Sigmoid colon (tissue), 7 donors: ENCODE results near the gene KCNE4. TPM values are rescaled to one million over a fixed set of nuclear protein-coding genes. Genes with fewer than 3 reads are reported as not detected.

Source experiments
- DNase-seq: peaks from one replicate; pipeline ENCODE4 v3.0.0-alpha.2; 2019
- H3K27ac ChIP-seq, 4 donors: fragments of 200-600 bp; sonication (generic); one replicate each; pipeline ENCODE4 v1.5.1; 2016 to 2019; ENCODE audit warnings: mild to moderate bottlenecking in 1 of 4
- H3K27me3 ChIP-seq, 3 donors: fragments of 200-600 bp; sonication (generic); one replicate each; pipeline ENCODE4 v1.5.1; 2019; ENCODE audit warnings: mild to moderate bottlenecking in 1 of 3
- H3K36me3 ChIP-seq, 4 donors: fragments of 200-600 bp; sonication (generic); one replicate each; pipeline ENCODE4 v1.5.1; 2016 to 2019
- H3K4me1 ChIP-seq, 4 donors: fragments of 200-600 bp; sonication (generic); one replicate each; pipeline ENCODE4 v1.5.1; 2017 to 2019
- H3K4me3 ChIP-seq, 4 donors: fragments of 200-600 bp; sonication (generic); one replicate each; pipeline ENCODE4 v1.5.1; 2017 to 2019; ENCODE audit warnings: mild to moderate bottlenecking in 2 of 4, moderate library complexity in 1 of 4
- H3K9me3 ChIP-seq, 4 donors: fragments of 200-600 bp in 3 of 4; sonication (generic) in 3 of 4; one replicate each; pipeline versions ENCODE4 v1.5.1 to v1.6.1; 2013 to 2019
- EP300 ChIP-seq, 4 donors: sonication (generic); formaldehyde crosslinking; IDR thresholded peaks; one replicate each; pipeline ENCODE4 v1.6.1; 2017; ENCODE audit warnings: antibody characterized with exemption in 4 of 4
- POLR2A ChIP-seq, 2 donors: fragments of 450-650 bp; IDR thresholded peaks; one replicate each; pipeline ENCODE4 v1.6.1; 2016; ENCODE audit warnings: antibody characterized with exemption in 2 of 2, mild to moderate bottlenecking in 2 of 2, moderate library complexity in 2 of 2
- POLR2AphosphoS5 ChIP-seq, 4 donors: sonication (generic); formaldehyde crosslinking; IDR thresholded peaks; one replicate each; pipeline ENCODE4 v1.6.1; 2017; ENCODE audit warnings: antibody characterized with exemption in 4 of 4
- WGBS, 2 donors: extraction: QIAGEN DNeasy Blood & Tissue Kit; methylation state at CpG; one replicate each; pipeline ENCODE4 v1.1.7; 2013; 5-methylcytosine and 5-hydroxymethylcytosine counted together
- intact Hi-C: fragments of 100-400 bp; cut with DNase I; formaldehyde crosslinking; loops from one replicate; pipeline ENCODE4 v1.15.1; 2023
- polyA plus RNA-seq, 3 donors: library from polyadenylated mRNA; stranded (reverse); fragments of 200-250 nt; gene quantifications; one replicate each; pipeline ENCODE4 v1.2.3, GENCODE V29; 2013
- total RNA-seq, 4 donors: library from RNA; depleted of rRNA; stranded (reverse); fragments of >200 nt; gene quantifications; one replicate each; pipeline ENCODE4 v1.1.0, GENCODE V29; 2016
- TF ChIP-seq, protein P1 (sequence below), 4 experiments: fragments of 450-650 bp in 3 of 4; fragments of 200-600 bp in 1 of 4; IDR thresholded peaks; one replicate each; pipeline ENCODE4 v1.5.1; 2016 to 2019; ENCODE audit warnings: antibody characterized with exemption in 4 of 4, mild to moderate bottlenecking in 3 of 4, moderate library complexity in 2 of 4
- donor health status: healthy with polysubstance abuse.
- donor health status: Bipolar disorder and iron deficiency.
- donor health status: healthy.

Gene KCNE4
- total and polyA plus RNA-seq, 7 donors: 0.23 to 18.7 (median 5.4) TPM

DNA sequence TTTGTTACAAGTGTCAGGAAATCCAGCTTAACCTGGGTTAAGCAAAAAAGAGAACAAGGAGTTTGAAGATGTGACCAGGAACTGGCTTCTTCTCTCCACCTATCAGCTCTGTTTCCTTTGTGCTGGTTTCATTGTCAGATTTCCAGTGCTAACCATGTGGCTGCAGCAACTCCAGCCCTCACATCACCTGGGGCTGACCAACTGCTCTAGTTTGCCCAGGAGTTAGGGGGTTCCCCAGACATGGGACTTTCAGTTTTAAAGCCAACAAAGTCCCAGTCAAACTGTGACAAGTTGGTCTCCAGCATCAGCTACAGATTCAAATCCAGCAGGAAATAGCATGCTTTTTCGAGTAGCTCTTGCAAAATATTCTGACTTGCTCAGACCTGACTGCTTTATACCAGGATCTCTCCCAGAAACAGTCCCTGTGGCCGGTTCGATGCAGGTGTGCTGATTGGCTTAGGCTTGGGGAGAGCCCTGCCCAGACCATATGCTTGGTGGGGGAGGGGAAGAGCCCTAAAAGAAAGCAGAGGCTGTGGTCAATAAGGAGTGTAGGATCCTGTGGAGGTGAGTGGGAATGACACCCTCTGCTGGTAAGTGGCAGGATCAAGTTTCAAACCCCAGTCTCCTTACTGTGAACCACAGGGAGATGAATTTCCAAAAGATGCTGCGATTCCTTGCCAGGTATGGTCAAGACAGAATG, 49.5 kb downstream of the KCNE4 start:
- 52 to 71% methylated on average over 4 of the region's 4 CpGs for WGBS, 2 donors

DNA sequence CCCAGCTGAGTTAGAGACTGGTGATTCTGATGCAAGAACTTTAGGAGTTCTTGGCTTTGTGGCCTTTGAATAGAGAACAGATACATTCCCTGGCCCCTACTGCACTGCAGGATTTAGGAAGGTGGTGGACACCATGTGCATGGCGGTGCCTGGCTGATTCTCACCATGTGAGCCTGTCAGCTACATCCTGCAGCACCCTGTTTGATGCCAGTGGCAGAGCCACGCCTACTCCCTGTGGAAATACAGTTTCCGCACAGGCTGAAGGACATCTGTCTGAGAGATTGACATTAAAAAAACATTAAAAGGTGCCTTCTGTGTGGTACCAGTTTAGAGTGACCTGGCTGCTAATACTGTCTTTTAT, 50.0 kb downstream of the KCNE4 start:
- TF ChIP-seq, protein P1, sequence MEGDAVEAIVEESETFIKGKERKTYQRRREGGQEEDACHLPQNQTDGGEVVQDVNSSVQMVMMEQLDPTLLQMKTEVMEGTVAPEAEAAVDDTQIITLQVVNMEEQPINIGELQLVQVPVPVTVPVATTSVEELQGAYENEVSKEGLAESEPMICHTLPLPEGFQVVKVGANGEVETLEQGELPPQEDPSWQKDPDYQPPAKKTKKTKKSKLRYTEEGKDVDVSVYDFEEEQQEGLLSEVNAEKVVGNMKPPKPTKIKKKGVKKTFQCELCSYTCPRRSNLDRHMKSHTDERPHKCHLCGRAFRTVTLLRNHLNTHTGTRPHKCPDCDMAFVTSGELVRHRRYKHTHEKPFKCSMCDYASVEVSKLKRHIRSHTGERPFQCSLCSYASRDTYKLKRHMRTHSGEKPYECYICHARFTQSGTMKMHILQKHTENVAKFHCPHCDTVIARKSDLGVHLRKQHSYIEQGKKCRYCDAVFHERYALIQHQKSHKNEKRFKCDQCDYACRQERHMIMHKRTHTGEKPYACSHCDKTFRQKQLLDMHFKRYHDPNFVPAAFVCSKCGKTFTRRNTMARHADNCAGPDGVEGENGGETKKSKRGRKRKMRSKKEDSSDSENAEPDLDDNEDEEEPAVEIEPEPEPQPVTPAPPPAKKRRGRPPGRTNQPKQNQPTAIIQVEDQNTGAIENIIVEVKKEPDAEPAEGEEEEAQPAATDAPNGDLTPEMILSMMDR (IDR thresholded peaks at IDR 0.05): peak in 1 of 4 experiments; percentile 1
- no peak for TF ChIP-seq EP300 (IDR thresholded peaks at IDR 0.05)
- Histone ChIP-seq H3K4me1 (peaks cover 0 to 48% (median 41%) of the 10 kb centered on the region in 4 donors), H3K9me3 (no peaks in the 10 kb centered on the region), H3K36me3 (no peaks in the 10 kb centered on the region), H3K27ac (peak overlapping the region in 1 of 4 donors; percentile 73), H3K4me3 (no peak overlapping the region), H3K27me3 (no peaks in the 10 kb centered on the region)
- no peak for DNase-seq
- WGBS, 2 donors: 57 to 84% methylated on average over 3 of the region's 3 CpGs
- intact Hi-C loops: loop anchor here (5.0 kb wide), 1 partner anchor 260 kb away; no protein-coding TSS in a partner anchor

More for the DNA sequence above, 49.5 kb downstream of the KCNE4 start:
- intact Hi-C loops: loop anchor here (2.0 to 5.0 kb wide), 2 partner anchors 55 to 261 kb away; no protein-coding TSS in a partner anchor
- TF ChIP-seq EP300 (IDR thresholded peaks at IDR 0.05): no peak
- TF ChIP-seq POLR2A (IDR thresholded peaks at IDR 0.05): no peak
- TF ChIP-seq, protein P1 (IDR thresholded peaks at IDR 0.05): peak in 3 of 4 experiments; percentile 7 to 28 (median 24)
- TF ChIP-seq POLR2AphosphoS5 (IDR thresholded peaks at IDR 0.05): no peak
- Histone ChIP-seq H3K4me3 (no peak overlapping the region), H3K27me3 (no peaks in the 10 kb centered on the region), H3K36me3 (no peaks in the 10 kb centered on the region), H3K9me3 (no peaks in the 10 kb centered on the region), H3K27ac (peak overlapping the region in 2 of 4 donors; percentile 73 to 79), H3K4me1 (peaks cover 0 to 53% (median 42%) of the 10 kb centered on the region in 4 donors)
- no peak for DNase-seq

DNA sequence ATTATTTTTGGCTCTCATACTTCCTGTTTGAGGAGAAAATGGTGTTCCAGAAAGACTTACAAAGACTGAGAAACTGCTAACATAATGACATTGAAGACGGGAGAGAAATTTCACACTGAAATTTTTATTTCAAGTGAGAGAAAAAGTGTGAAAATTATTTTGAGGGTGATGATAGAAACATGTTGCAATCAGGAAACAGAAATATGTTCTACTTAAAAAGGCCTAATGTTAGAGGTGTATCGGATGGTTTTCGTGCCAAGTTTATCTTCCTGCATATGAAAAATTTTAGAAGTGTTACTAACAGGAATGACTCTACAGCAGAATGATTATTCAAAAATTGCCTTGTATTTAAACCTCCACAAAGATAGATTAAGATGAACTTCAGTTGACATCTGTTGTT, 50.5 kb downstream of the KCNE4 start:
- TF ChIP-seq, protein P1 (IDR thresholded peaks at IDR 0.05): no peak
- TF ChIP-seq POLR2A (IDR thresholded peaks at IDR 0.05): no peak
- WGBS, 2 donors: 89 to 92% methylated on average over 3 of the region's 3 CpGs
- no peak for DNase-seq
- no peaks in the 10 kb centered on the region for H3K9me3 ChIP-seq
- H3K4me3 ChIP-seq: no peak overlapping the region
- H3K27me3 ChIP-seq: no peaks in the 10 kb centered on the region
- intact Hi-C loops: loop anchor here (5.0 kb wide), 1 partner anchor 260 kb away; no protein-coding TSS in a partner anchor
- H3K27ac ChIP-seq: peak overlapping the region in 1 of 4 donors; percentile 73
- H3K36me3 ChIP-seq: no peaks in the 10 kb centered on the region
- H3K4me1 ChIP-seq: peaks cover 0 to 45% (median 40%) of the 10 kb centered on the region in 4 donors

DNA sequence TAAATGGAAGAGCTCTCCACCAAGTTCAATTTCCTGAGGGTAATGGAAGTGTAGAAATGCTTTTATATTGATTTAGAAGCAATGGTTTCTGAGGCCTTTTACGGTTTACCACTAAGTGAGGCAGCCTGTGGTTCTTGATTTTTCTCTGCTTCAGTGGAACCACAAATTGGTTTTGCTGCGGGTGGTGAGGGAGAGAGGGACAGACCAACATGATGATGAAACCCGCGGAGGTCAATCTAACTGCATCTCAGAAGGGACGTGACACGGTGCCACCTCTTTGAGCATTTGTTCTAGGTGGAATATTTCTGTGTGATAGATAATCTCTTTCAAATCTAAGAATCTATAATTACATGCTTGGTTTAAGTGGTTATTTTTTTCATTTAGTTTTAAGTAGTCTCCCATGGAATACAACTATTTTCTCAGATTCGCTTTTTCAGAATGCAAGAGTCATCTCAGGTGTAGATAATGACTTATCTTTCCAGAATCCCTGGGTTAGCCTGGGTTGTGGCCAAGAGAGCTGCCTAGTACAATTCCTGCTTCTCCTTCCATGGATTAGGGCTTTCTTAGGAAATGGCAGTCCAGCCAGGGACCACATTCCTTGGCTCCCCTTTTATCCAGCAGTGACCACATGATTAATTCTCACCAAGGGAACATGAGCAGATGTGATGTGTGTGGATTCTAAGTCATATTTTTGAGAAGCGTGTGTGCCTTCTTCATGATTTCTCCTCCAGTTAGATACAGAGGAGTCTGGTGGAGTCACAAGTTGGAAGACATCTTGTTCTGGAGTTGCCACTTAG, 52.5 kb downstream of the KCNE4 start:
- Histone ChIP-seq H3K27ac (no peak overlapping the region), H3K4me3 (no peak overlapping the region), H3K9me3 (no peaks in the 10 kb centered on the region), H3K4me1 (peaks cover 0 to 32% (median 27%) of the 10 kb centered on the region in 4 donors), H3K36me3 (no peaks in the 10 kb centered on the region), H3K27me3 (no peaks in the 10 kb centered on the region)
- 96 to 97% methylated on average over 8 of the region's 8 CpGs for WGBS, 2 donors
- TF ChIP-seq EP300 (IDR thresholded peaks at IDR 0.05) (no peak), POLR2AphosphoS5 (IDR thresholded peaks at IDR 0.05) (no peak), POLR2A (IDR thresholded peaks at IDR 0.05) (no peak)
- TF ChIP-seq, protein P1 (IDR thresholded peaks at IDR 0.05): no peak
- DNase-seq: no peak
- intact Hi-C loops: loop anchor here (5.0 kb wide), 2 partner anchors 258 to 508 kb away; no protein-coding TSS in a partner anchor

Other genes with a start within 250 kb of the KCNE4 start
- 10 to 100 TPM; 44.0 to 75.7 (median 54.8) TPM for gene ACSL3, start 191.2 kb upstream of the KCNE4 start, total RNA-seq
- 10 to 100 TPM in 2 of 3 donors, 1 to 10 TPM in 1; 7.9 to 52.2 (median 16.8) TPM for gene ACSL3, start 191.2 kb upstream of the KCNE4 start, polyA plus RNA-seq